ENCODE data around the gene SHOX.

GRCh38 chrX:638482-639131 lies 8.0 kb downstream of the SHOX start:
- TF ChIP-seq CTCF (IDR thresholded peaks at IDR 0.05) (no peak), ZFX (IDR thresholded peaks at IDR 0.05; ENCODE audit: borderline replicate concordance) (no peak)
